ENCODE results near the gene UXS1.
"Not testable (repeated sequence)": the region's sequence is repeated elsewhere in the genome, so short reads cannot be mapped to it uniquely, and the experiment has no call there.

Gene UXS1

DNA sequence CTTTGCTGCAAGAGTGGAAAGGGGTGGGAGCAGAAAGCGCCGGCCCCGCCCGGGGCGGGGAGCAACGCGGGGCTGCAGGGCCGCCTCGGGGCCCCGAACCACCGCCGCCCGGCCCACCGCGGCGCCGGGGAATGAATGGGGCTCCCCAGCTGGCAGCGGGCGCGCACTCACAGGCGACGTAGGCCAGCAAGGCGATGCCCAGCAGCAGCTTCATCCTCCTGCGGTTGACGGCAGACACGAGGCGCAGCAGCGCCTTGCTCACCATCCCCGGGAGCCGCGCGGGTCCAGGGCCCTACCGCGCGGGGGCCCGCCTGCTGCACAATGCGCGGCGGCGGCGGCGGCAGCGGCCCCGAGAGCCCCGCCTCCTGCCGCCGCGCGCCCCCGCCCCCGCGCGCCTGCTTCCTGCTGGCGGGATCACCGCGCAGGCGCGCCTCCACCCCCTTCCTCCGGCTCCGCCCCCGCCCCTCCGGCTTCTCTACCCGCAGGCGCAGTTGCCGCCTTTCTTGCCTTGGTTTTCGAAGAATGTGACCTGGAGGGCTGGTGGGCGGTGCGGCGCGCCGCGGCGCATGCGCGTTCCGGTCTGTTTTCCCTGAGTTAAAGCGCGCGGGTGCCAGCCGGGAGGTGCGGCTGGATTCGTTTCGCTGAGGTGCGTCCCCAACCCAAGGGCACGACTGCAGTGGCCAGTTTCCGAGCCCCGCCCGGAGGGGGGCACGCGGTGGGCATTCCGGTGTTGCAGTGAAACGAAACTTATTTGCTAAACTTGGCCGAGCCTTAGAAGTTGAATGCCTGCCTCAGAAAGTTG lies at the start of gene UXS1:
Gene UXS1 (minus strand): TSS at position 325 of the 802 bp plus-strand sequence. CDS start 60 bp downstream, at position 265.
- in situ Hi-C loops (cut with MboI; ENCODE audit: low sequenced_read_pairs) = no loop called here

DNA sequence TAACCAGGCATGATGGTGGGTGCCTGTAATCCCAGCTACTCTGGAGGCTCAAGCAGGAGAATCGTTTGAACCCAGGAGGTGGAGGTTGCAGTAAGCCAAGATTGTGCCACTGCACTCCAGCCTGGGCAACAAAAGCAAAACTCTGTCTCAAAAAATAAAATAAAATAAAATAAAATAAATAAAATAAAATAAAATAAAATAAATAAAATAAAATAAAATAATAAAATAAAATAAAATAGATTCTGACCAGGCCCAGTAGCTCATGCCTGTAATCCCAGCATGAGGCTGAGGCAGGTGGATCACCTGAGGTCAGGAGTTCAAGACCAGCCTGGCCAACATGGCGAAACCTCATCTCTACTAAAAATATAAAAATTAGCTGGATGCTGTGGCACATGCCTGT lies 45.4 kb upstream of the UXS1 start:
- in situ Hi-C loops (cut with MboI; ENCODE audit: low sequenced_read_pairs) = not testable (repeated sequence)

DNA sequence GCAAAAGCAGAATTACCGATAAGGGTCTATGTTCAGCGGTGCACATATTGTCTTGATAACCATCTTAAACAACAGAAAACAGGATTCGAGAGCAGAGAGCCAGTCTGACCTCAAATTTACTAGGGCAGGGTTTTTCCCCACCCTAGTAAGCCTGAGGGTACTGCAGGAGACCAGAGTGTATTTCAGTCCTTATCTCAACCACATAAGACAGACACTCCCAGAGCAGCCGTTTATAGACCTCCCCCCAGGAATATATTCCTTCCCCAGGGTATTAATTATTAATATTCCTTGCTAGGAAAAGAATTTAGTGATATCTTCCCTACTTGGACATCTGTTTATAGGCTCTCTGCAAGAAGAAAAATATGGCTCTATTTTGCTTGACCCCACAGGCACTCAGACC lies 41.3 kb upstream of the UXS1 start:
- in situ Hi-C loops (cut with MboI; ENCODE audit: low sequenced_read_pairs) = not testable (repeated sequence)

DNA sequence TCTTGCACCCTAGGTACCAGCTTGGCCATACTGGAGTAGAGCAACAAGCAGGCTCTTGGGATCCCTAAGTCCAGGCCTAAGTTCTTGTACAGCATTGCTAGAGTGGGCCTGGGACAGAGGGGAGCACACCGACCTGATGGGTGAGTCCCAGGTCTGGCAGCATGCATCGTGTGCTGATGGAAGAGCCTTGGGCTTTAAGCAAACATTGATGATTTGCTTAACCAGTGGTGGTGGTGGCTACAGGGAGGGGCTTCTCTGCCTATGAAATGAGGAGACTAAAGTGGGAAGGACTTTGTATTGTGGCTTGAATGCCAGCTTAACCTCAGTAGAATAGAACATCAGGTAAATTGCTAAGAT lies 39.2 kb upstream of the UXS1 start:
- in situ Hi-C loops (cut with MboI; ENCODE audit: low sequenced_read_pairs) = no loop called here

GRCh38 chr2:106232638-106233349 lies 38.7 kb upstream of the UXS1 start:
- in situ Hi-C loops (cut with MboI; ENCODE audit: low sequenced_read_pairs) = no loop called here

DNA sequence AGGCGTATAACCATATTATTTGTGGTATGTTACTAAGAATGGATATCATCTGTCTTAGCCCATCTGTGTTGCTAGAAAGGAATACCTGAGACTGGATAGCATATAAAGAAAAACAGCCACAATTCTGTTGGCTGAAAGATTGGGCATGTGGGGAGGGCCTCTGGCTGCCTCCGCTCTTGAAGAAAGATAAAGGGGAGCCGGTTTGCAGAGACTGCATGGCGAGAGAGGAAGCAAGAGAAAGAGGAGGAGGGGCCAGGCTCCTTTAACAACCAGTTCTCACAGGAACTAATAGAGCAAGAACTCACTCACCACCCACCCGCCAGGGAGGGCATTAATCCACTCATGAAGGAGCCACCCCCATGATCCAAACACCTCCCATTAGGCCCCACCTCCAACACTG lies 29.2 kb upstream of the UXS1 start:
- in situ Hi-C loops (cut with MboI; ENCODE audit: low sequenced_read_pairs) = no loop called here

DNA sequence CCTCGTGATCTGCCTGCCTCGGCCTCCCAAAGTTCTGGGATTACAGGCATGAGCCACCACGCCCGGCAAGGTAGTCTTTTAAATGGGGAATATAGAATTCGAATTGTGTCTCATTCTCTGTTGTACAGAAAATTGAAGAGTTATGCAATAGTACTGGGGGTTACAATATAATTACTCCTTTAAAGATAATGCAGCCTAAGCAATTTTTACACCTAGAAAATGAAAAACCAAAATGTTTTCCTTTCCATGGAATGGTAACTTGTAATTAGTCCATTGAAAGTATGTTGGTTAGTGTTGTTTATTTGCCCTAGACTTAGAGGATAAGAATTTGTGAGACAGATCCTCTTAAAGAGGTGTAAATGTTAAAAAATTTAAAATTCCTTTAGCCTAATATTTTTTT lies 28.0 kb upstream of the UXS1 start:
- in situ Hi-C loops (cut with MboI; ENCODE audit: low sequenced_read_pairs) = not testable (repeated sequence)

GRCh38 chr2:106219813-106220212 lies 25.7 kb upstream of the UXS1 start:
- in situ Hi-C loops (cut with MboI; ENCODE audit: low sequenced_read_pairs) = no loop called here

DNA sequence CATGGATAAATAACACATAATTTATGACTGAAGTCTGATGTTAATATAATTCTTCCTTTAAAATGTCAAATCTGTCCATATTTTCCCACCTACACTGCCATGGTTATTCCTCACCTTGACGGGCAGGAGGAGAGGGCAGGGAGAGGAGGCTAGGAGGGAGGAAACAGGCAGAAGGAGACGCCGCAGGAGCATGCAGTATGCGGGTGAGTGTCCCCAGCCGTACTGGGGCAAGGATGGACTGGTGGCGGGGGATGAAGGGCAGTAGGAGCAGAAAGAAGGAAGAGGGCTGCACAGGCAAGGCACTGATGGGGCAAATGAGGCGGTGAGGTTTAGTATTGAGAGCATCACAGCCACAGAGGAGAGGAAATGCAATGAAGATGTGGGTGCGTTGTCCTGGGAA lies 25.1 kb upstream of the UXS1 start:
- in situ Hi-C loops (cut with MboI; ENCODE audit: low sequenced_read_pairs) = not testable (repeated sequence)

DNA sequence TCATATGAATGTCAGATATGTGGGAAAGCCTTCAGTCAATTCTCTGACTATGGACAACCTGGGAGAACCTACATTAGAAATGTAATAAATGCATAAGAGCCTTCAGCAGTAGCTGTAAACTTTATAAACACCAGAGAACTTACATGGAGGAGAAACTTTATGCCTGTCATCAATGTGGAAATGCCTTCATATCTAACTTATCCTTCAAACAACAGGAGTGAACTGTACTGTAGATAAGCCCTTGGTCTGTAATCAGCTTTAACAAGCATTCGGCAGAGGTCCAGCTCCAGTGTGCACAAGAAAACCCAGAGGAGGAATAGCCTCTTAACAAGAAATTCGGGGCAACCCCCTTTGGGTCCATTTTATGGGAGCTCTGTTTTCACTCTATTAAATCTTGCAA lies 14.8 kb upstream of the UXS1 start:
- in situ Hi-C loops (cut with MboI; ENCODE audit: low sequenced_read_pairs) = no loop called here

DNA sequence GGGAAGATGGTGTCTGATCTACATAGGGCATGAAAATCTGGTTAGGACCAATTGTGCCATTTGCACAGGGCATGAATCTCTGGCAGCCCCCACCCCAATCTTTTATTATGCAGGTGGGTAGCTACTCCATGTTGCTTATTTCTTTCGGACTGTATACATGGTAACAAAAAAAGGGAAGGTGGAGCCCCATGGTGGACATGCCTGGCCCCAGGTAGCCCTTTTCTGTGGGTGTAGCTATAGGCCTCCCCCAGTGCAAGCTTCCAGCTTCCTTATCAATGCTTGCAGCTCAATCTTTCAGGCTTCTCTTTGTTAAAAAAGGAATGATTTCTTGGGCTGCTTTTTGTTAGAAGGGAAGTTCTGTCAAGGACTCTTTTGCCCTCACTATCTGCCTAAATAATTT lies 14.3 kb upstream of the UXS1 start:
- in situ Hi-C loops (cut with MboI; ENCODE audit: low sequenced_read_pairs) = no loop called here

GRCh38 chr2:106207246-106207645 lies 13.1 kb upstream of the UXS1 start:
- in situ Hi-C loops (cut with MboI; ENCODE audit: low sequenced_read_pairs) = no loop called here

GRCh38 chr2:106205488-106205887 lies 11.4 kb upstream of the UXS1 start:
- in situ Hi-C loops (cut with MboI; ENCODE audit: low sequenced_read_pairs) = no loop called here

GRCh38 chr2:106204551-106204950 lies 10.4 kb upstream of the UXS1 start:
- in situ Hi-C loops (cut with MboI; ENCODE audit: low sequenced_read_pairs) = not testable (repeated sequence)

DNA sequence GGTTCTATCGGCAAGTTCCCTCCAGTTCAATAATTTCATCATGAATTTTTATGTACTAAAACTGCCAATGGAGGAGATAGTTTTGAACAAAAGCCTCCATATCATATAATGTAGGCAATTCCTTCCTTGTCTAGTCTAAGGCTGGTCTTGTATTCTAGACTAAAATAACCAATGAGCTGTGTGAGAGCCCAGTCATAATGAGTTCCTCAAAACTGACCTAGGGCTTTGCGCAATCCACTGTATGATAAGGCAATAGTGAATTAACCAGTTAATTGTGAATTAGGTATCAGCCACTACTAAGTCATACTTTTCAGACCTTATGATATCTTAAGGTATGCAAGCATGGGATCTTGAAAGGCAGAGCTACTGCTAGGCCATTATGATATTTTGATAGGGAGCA lies 7.6 kb upstream of the UXS1 start:
- in situ Hi-C loops (cut with MboI; ENCODE audit: low sequenced_read_pairs) = no loop called here

DNA sequence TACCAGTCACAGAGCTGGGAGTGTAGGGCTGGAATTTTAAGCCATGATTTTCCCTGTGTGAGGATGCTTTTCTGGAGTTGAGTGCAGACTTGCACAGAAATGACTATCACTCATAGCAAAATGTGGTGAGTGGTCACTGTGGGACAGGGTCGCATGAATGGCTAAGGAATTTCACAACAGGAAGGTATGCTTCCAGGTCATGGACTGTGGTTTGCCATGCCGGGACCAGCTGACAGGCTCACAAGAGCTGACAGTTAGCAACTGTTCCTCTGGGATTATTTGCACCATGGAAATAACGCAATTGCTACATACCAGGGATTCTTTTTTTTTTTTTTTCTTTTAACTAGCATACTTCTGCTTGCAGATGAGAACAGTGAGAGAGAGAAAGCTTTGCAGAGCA lies 3.8 kb upstream of the UXS1 start:
- in situ Hi-C loops (cut with MboI; ENCODE audit: low sequenced_read_pairs) = no loop called here

- in situ Hi-C loops (cut with MboI; ENCODE audit: low sequenced_read_pairs) = no loop called here
Measured at GRCh38 chr2:106195981-106196380, 1.9 kb upstream of the UXS1 start.

DNA sequence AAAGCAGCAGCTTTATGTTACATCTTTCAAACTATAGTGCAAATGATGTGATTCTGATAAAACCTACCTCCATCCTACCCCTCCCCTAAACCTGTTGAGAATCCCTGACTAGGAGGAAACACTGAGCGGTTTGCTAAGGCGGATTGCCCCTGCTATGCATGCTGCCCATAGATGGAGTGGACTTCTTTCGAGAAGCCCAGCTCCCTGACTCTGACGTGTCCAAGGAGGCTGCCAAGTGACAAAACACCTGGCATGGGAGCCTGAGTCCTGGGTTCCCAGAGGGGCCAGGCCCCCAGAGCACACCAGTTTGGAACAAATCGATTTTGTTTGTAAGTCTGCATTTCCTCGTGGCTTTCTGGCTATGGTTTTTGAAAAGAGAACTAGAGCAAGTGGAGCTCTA lies 1.4 kb upstream of the UXS1 start:
- in situ Hi-C loops (cut with MboI; ENCODE audit: low sequenced_read_pairs) = no loop called here

GRCh38 chr2:106193690-106193976 lies 468 bp downstream of the UXS1 start:
- in situ Hi-C loops (cut with MboI; ENCODE audit: low sequenced_read_pairs) = no loop called here

GRCh38 chr2:106192752-106193689 lies 1.1 kb downstream of the UXS1 start:
- in situ Hi-C loops (cut with MboI; ENCODE audit: low sequenced_read_pairs) = no loop called here

DNA sequence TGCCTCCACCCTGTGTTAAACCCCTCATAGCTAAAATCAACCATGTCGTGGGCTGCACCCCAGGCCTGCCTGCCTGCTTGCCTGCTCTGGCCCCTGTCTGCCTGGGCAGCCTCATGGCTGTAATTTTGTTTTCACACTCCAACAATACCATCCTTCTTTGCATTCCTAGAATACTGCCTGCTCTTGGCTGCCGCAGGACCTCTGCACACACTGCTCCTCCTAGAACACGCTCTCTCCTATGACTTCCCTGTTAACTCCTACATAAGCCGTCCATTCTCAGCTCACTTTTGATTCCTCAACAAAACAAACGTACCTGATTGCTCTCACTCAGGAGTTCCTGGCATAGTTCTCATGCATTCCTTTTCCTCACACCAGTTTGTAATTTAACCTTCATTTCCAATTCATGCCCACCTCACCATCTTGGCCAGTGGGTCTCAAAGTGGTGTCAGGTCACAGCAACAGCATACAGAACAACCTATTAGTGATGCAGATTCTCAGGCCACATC lies 2.5 kb downstream of the UXS1 start:
- in situ Hi-C loops (cut with MboI; ENCODE audit: low sequenced_read_pairs) = no loop called here

Measured in HL-60/S4 treated with retinoic acid at 250 ng/mL for 4 days and 3 days (cell line).